ENCODE results near the gene SYT7.

Gene SYT7

GRCh38 chr11:61602775-61603569 lies 22.1 kb upstream of the SYT7 start:
- TF ChIP-seq JUND (IDR thresholded peaks at IDR 0.05; ENCODE audit: low read depth): no peak
- in situ Hi-C loops (cut with HindIII; ENCODE audit: low pct_unique_long_range_greater_than_20kb, low sequenced_read_pairs): no loop called here
- no peak for DNase-seq (ENCODE audit: low read depth in 1 of 2, low spot score in 1 of 2)

DNA sequence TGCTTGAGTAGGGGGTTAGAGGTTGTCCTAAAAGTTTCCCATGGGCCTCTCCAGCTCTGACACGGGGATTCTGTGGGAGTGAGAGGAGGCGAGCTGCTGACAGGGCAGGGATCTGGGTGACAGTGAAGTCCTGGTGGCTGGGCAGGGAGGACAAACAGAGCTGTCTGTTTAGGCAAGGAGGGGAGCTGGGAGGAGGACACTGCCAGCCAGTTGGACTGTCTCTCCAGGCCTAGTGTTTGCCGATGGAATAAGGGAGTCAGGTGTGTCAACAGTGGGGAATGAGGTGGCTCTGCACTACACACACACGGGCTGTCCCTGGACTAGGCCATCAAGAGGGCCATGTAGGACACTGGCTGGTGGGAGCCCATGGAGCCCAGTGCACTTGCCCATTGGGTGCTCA lies 20.6 kb upstream of the SYT7 start:
- DNase-seq (ENCODE audit: low read depth in 1 of 2, low spot score in 1 of 2): peak in 1 of 2 experiments; percentile 89
- in situ Hi-C loops (cut with HindIII; ENCODE audit: low pct_unique_long_range_greater_than_20kb, low sequenced_read_pairs): no loop called here
- no peak for TF ChIP-seq JUND (IDR thresholded peaks at IDR 0.05; ENCODE audit: low read depth)

GRCh38 chr11:61599968-61600710 lies 19.3 kb upstream of the SYT7 start:
- DNase-seq (ENCODE audit: low read depth in 1 of 2, low spot score in 1 of 2): no peak
- TF ChIP-seq JUND (IDR thresholded peaks at IDR 0.05; ENCODE audit: low read depth): no peak
- in situ Hi-C loops (cut with HindIII; ENCODE audit: low pct_unique_long_range_greater_than_20kb, low sequenced_read_pairs): no loop called here

- no peak for DNase-seq (ENCODE audit: low read depth in 1 of 2, low spot score in 1 of 2)
- no peak for TF ChIP-seq JUND (IDR thresholded peaks at IDR 0.05; ENCODE audit: low read depth)
- in situ Hi-C loops (cut with HindIII; ENCODE audit: low pct_unique_long_range_greater_than_20kb, low sequenced_read_pairs): no loop called here
Measured at GRCh38 chr11:61598886-61599868, 18.3 kb upstream of the SYT7 start.

GRCh38 chr11:61598374-61598773 lies 17.5 kb upstream of the SYT7 start:
- no peak for TF ChIP-seq JUND (IDR thresholded peaks at IDR 0.05; ENCODE audit: low read depth)
- DNase-seq (ENCODE audit: low read depth in 1 of 2, low spot score in 1 of 2): no peak
- in situ Hi-C loops (cut with HindIII; ENCODE audit: low pct_unique_long_range_greater_than_20kb, low sequenced_read_pairs): no loop called here

DNA sequence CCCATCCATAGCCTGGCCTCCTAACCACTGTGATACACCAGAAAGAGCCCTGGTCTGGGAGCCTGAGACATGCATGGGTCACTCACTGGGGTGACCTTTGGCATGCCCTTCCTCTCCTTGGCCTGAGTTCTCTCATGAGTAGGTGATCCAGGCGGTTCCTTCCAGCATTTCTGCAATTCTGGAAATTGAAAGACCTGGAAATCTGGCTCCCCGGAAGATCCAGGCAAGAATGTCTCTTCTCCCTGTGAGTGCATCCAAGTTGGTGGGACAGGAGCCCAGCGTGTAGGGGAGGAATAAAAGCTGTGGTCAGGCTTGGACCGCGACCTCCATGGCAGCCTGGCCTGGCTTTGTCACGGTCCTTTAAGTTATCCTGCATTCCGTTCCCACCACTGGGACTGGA lies 16.1 kb upstream of the SYT7 start:
- in situ Hi-C loops (cut with HindIII; ENCODE audit: low pct_unique_long_range_greater_than_20kb, low sequenced_read_pairs): no loop called here
- TF ChIP-seq JUND (IDR thresholded peaks at IDR 0.05; ENCODE audit: low read depth): no peak

GRCh38 chr11:61596542-61596941 lies 15.7 kb upstream of the SYT7 start:
- TF ChIP-seq JUND (IDR thresholded peaks at IDR 0.05; ENCODE audit: low read depth): no peak
- DNase-seq (ENCODE audit: low read depth in 1 of 2, low spot score in 1 of 2): no peak
- in situ Hi-C loops (cut with HindIII; ENCODE audit: low pct_unique_long_range_greater_than_20kb, low sequenced_read_pairs): no loop called here

More for the DNA sequence above, 16.1 kb upstream of the SYT7 start:
- no peak for DNase-seq (ENCODE audit: low read depth in 1 of 2, low spot score in 1 of 2)

DNA sequence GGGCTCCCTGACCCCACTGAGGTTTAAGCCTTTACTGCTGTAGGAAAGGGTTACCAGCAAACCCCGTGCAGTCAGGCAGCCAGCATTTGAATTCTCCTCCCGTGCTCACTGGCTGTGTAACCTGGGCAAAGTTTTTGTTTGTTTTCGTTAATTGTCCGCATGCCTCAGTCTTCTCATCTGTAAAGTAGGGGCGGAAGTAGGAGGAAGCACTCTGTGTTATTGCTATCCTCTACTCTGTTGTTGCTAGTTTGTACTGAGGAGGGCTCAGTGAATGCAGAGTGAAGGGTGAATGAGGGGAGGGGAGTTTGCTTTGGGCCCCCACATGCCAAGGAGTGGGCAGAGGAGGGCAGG lies 14.0 kb upstream of the SYT7 start:
- no peak for DNase-seq (ENCODE audit: low read depth in 1 of 2, low spot score in 1 of 2)

DNA sequence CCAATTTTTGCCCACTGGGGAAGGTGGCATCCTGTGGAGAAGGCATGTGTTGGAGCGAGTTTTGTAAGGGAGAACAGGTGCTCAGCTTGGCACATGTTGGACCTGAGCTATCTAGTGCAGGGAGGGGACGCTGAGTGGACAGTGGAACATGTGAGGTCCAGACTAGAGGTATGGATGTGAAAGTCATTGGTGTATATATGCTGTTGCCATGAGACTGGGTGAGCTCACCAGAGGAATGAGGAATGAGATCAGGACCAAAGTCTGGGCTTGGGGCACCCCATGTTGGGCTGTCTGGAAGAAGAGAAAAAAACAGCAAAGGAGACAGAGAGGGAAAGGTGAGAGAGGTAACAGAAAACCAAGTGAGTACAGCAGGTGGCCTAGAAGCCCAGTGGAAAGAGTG lies 12.3 kb upstream of the SYT7 start:
- in situ Hi-C loops (cut with HindIII; ENCODE audit: low pct_unique_long_range_greater_than_20kb, low sequenced_read_pairs): no loop called here

More for the DNA sequence above, 14.0 kb upstream of the SYT7 start:
- TF ChIP-seq JUND (IDR thresholded peaks at IDR 0.05; ENCODE audit: low read depth): no peak
- in situ Hi-C loops (cut with HindIII; ENCODE audit: low pct_unique_long_range_greater_than_20kb, low sequenced_read_pairs): no loop called here

GRCh38 chr11:61592176-61592575 lies 11.3 kb upstream of the SYT7 start:
- no peak for TF ChIP-seq JUND (IDR thresholded peaks at IDR 0.05; ENCODE audit: low read depth)
- in situ Hi-C loops (cut with HindIII; ENCODE audit: low pct_unique_long_range_greater_than_20kb, low sequenced_read_pairs): no loop called here
- no peak for DNase-seq (ENCODE audit: low read depth in 1 of 2, low spot score in 1 of 2)

More for the DNA sequence above, 12.3 kb upstream of the SYT7 start:
- TF ChIP-seq JUND (IDR thresholded peaks at IDR 0.05; ENCODE audit: low read depth): no peak
- DNase-seq (ENCODE audit: low read depth in 1 of 2, low spot score in 1 of 2): no peak

DNA sequence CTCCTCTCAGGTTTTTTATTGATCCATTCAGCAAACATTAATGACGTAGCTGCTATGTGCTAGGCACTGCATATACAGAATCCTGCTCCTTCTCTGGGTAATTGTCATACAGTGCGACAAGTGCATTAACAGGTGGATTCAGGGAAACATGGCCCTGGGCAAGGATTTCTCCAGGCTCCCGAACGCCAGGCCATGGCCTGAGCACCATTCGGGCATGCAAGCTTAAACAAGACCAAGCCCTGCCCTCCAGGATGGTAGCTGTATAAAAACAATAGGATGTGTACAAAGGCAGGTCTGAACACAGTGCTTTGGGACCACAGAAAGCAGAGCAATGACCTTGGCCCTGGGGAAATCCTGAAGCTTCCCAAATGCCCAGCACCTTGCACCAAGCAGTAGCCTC lies 9.1 kb upstream of the SYT7 start:
- no peak for TF ChIP-seq JUND (IDR thresholded peaks at IDR 0.05; ENCODE audit: low read depth)

DNA sequence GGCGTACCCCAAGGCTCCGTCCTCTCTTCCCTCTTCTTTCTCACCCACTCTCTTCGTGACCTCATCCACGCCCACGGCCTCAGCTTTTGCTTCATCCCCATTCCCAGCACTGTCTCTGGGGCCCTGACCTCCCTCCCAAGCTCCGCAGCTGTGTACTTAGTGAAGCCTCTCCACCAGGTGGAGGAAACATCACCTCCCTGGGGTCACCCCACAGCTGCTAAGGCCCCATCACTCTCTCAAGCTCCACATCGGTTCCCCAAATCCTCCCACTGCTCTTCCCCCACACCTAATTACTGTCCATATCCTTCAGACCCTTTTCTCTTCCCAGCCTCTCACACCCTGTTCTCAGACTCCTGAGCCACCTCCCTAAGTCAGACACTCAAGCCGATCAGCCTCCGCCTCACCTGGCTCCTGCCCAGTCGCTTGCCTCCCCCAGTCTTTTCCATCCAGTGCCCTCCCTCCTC lies 7.9 kb upstream of the SYT7 start:
- no peak for TF ChIP-seq JUND (IDR thresholded peaks at IDR 0.05; ENCODE audit: low read depth)
- in situ Hi-C loops (cut with HindIII; ENCODE audit: low pct_unique_long_range_greater_than_20kb, low sequenced_read_pairs): no loop called here
- DNase-seq (ENCODE audit: low read depth in 1 of 2, low spot score in 1 of 2): peak in 1 of 2 experiments; percentile 59

More for the DNA sequence above, 9.1 kb upstream of the SYT7 start:
- peak in 1 of 2 experiments; percentile 88 for DNase-seq (ENCODE audit: low read depth in 1 of 2, low spot score in 1 of 2)
- in situ Hi-C loops (cut with HindIII; ENCODE audit: low pct_unique_long_range_greater_than_20kb, low sequenced_read_pairs): no loop called here
